ENCODE measurements around the gene NRXN3. TPM values are rescaled to one million over a fixed set of nuclear protein-coding genes. Genes with fewer than 3 reads are reported as not detected.

Gene NRXN3
- total RNA-seq, 1 experiment from 2014 or later: not detected

GRCh38 chr14:79493081-79493645, 1323.0 kb downstream of the NRXN3 start:
- H3K9me3 ChIP-seq (ENCODE audit: control insufficient read depth, insufficient read depth, low read depth, low read length): no peaks in the 10 kb centered on the region
- no peak overlapping the region for H3K4me3 ChIP-seq (ENCODE audit: low read depth in 2 of 2, low read length in 2 of 2)
- in situ Hi-C loops (cut with HindIII; ENCODE audit: low pct_unique_long_range_greater_than_20kb, low sequenced_read_pairs) (no loop called here), intact Hi-C loops (cut with micrococcal nuclease; ENCODE audit: unreplicated experiment) (no loop called here)
- no peaks in the 10 kb centered on the region for H3K36me3 ChIP-seq (ENCODE audit: control insufficient read depth, insufficient read depth, low read length)
- BruUV-seq (replicated peaks): no TSS peak
- DNase-seq (ENCODE audit: low read depth, low spot score) (no peak), ATAC-seq (no peak)
- H3K27ac ChIP-seq (ENCODE audit: low read length): no peak overlapping the region
- no peaks in the 10 kb centered on the region for H3K27me3 ChIP-seq (ENCODE audit: control insufficient read depth, insufficient read depth, low read length)
- ChIA-PET POLR2A (no interaction called here), CTCF (no interaction called here)
- H3K4me1 ChIP-seq (ENCODE audit: control insufficient read depth, insufficient read depth, low read length): no peaks in the 10 kb centered on the region
- TF ChIP-seq, protein P1, sequence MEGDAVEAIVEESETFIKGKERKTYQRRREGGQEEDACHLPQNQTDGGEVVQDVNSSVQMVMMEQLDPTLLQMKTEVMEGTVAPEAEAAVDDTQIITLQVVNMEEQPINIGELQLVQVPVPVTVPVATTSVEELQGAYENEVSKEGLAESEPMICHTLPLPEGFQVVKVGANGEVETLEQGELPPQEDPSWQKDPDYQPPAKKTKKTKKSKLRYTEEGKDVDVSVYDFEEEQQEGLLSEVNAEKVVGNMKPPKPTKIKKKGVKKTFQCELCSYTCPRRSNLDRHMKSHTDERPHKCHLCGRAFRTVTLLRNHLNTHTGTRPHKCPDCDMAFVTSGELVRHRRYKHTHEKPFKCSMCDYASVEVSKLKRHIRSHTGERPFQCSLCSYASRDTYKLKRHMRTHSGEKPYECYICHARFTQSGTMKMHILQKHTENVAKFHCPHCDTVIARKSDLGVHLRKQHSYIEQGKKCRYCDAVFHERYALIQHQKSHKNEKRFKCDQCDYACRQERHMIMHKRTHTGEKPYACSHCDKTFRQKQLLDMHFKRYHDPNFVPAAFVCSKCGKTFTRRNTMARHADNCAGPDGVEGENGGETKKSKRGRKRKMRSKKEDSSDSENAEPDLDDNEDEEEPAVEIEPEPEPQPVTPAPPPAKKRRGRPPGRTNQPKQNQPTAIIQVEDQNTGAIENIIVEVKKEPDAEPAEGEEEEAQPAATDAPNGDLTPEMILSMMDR (IDR thresholded peaks at IDR 0.05): no peak
- TF ChIP-seq, protein P2, sequence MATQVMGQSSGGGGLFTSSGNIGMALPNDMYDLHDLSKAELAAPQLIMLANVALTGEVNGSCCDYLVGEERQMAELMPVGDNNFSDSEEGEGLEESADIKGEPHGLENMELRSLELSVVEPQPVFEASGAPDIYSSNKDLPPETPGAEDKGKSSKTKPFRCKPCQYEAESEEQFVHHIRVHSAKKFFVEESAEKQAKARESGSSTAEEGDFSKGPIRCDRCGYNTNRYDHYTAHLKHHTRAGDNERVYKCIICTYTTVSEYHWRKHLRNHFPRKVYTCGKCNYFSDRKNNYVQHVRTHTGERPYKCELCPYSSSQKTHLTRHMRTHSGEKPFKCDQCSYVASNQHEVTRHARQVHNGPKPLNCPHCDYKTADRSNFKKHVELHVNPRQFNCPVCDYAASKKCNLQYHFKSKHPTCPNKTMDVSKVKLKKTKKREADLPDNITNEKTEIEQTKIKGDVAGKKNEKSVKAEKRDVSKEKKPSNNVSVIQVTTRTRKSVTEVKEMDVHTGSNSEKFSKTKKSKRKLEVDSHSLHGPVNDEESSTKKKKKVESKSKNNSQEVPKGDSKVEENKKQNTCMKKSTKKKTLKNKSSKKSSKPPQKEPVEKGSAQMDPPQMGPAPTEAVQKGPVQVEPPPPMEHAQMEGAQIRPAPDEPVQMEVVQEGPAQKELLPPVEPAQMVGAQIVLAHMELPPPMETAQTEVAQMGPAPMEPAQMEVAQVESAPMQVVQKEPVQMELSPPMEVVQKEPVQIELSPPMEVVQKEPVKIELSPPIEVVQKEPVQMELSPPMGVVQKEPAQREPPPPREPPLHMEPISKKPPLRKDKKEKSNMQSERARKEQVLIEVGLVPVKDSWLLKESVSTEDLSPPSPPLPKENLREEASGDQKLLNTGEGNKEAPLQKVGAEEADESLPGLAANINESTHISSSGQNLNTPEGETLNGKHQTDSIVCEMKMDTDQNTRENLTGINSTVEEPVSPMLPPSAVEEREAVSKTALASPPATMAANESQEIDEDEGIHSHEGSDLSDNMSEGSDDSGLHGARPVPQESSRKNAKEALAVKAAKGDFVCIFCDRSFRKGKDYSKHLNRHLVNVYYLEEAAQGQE (IDR thresholded peaks at IDR 0.05; ENCODE audit: insufficient read depth in 1 of 2, low read depth in 2 of 2, low read length in 1 of 2): no peak
- TF ChIP-seq POLR2AphosphoS5 (IDR thresholded peaks at IDR 0.05; ENCODE audit: low read depth, low read length) (no peak), SIN3A (IDR thresholded peaks at IDR 0.05; ENCODE audit: borderline replicate concordance, insufficient read depth, low read depth, low read length) (no peak), TCF7L2 (IDR thresholded peaks at IDR 0.05; ENCODE audit: low read depth, low read length) (no peak)

- BruUV-seq (replicated peaks): no TSS peak
- ChIA-PET POLR2A (no interaction called here), CTCF (no interaction called here)
- no peaks in the 10 kb centered on the region for H3K4me1 ChIP-seq (ENCODE audit: control insufficient read depth, insufficient read depth, low read length)
- no peak overlapping the region for H3K4me3 ChIP-seq (ENCODE audit: low read depth in 2 of 2, low read length in 2 of 2)
- H3K9me3 ChIP-seq (ENCODE audit: control insufficient read depth, insufficient read depth, low read depth, low read length): no peaks in the 10 kb centered on the region
- no peak for ATAC-seq
- no peaks in the 10 kb centered on the region for H3K36me3 ChIP-seq (ENCODE audit: control insufficient read depth, insufficient read depth, low read length)
- H3K27me3 ChIP-seq (ENCODE audit: control insufficient read depth, insufficient read depth, low read length): no peaks in the 10 kb centered on the region
- in situ Hi-C loops (cut with HindIII; ENCODE audit: low pct_unique_long_range_greater_than_20kb, low sequenced_read_pairs) (no loop called here), intact Hi-C loops (cut with micrococcal nuclease; ENCODE audit: unreplicated experiment) (no loop called here)
- DNase-seq (ENCODE audit: low read depth, low spot score): no peak
- H3K27ac ChIP-seq (ENCODE audit: low read length): no peak overlapping the region
- no peak for TF ChIP-seq SIN3A (IDR thresholded peaks at IDR 0.05; ENCODE audit: borderline replicate concordance, insufficient read depth, low read depth, low read length)
- TF ChIP-seq, protein P1 (IDR thresholded peaks at IDR 0.05): no peak
- TF ChIP-seq TCF7L2 (IDR thresholded peaks at IDR 0.05; ENCODE audit: low read depth, low read length): no peak
- TF ChIP-seq, protein P2 (IDR thresholded peaks at IDR 0.05; ENCODE audit: insufficient read depth in 1 of 2, low read depth in 2 of 2, low read length in 1 of 2): no peak
- TF ChIP-seq POLR2AphosphoS5 (IDR thresholded peaks at IDR 0.05; ENCODE audit: low read depth, low read length): no peak
Observed at GRCh38 chr14:79496701-79497100, 1326.5 kb downstream of the NRXN3 start.

Measured in Panc1 (cell line).